Ovary (tissue), 3 donors: ENCODE measurements around the gene UPF2.
A peak's percentile ranks its signal among the peaks of the same experiment; 100 is the strongest.

Experiments
- EP300 ChIP-seq: sonication (generic); formaldehyde crosslinking; IDR thresholded peaks from one replicate; pipeline ENCODE4 v1.6.1; 2017; ENCODE audit warnings: antibody characterized with exemption
- TF ChIP-seq, protein P1 (sequence below), 3 donors: fragments of 450-650 bp in 2 of 3; fragments of 200-600 bp in 1 of 3; IDR thresholded peaks; one replicate each; pipeline versions ENCODE4 v1.5.1 to v1.8.0; 2016 to 2022; ENCODE audit warnings: antibody characterized with exemption in 3 of 3, mild to moderate bottlenecking in 1 of 3
- donor health status: DM: no; HTN: no; CAD: no.

DNA sequence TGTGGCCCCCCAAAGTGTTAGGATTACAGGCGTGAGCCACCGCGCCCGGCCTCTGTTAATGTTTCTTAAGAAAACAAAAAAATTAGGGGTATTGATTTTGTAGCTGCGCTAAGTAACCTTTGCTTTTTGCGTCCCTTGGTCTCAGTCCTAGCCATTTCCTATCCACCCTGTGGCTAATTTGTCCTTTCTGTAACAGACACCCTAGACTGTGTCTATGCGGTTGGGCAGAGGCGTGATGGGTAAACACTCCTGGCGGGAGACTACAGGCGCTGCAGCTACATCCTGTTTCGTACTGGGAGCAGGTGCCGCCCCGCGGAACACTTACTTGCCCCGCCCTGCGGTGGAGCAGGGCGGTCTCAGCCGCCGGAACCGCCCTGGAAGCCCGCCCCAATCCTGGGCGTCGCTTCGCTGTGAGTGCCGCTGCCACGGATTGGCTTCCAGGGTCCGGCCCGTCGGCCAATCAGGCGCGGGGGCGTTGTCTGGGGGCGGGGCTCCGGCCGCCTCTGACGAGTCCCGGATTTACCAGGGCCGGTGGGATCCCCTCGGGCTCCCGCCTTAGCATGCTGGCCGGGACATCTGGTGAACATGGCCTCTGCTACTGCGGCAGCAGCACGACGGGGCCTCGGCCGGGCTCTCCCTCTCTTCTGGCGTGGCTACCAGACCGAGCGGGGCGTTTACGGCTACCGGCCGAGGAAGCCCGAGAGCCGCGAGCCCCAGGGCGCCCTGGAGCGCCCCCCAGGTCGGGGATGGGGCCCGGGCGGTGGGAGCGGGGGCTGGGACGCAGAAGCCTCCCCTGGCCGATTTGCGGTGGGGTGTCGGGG, 26.1 kb upstream of the UPF2 start, which contains the start of gene DHTKD1:
- TF ChIP-seq EP300: no peak
- TF ChIP-seq, protein P1, sequence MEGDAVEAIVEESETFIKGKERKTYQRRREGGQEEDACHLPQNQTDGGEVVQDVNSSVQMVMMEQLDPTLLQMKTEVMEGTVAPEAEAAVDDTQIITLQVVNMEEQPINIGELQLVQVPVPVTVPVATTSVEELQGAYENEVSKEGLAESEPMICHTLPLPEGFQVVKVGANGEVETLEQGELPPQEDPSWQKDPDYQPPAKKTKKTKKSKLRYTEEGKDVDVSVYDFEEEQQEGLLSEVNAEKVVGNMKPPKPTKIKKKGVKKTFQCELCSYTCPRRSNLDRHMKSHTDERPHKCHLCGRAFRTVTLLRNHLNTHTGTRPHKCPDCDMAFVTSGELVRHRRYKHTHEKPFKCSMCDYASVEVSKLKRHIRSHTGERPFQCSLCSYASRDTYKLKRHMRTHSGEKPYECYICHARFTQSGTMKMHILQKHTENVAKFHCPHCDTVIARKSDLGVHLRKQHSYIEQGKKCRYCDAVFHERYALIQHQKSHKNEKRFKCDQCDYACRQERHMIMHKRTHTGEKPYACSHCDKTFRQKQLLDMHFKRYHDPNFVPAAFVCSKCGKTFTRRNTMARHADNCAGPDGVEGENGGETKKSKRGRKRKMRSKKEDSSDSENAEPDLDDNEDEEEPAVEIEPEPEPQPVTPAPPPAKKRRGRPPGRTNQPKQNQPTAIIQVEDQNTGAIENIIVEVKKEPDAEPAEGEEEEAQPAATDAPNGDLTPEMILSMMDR (IDR thresholded peaks at IDR 0.05): peak; percentile 42 to 77 (median 51)
